WI38 (cell line): Measurements from ENCODE around the gene TRIP11.
A peak's percentile ranks its signal among the peaks of the same experiment; 100 is the strongest.
"Not testable (repeated sequence)": the region's sequence is repeated elsewhere in the genome, so short reads cannot be mapped to it uniquely, and the experiment has no call there.

ENCODE experiments used
- H3K4me3 ChIP-seq: 2 replicates; pipeline ENCODE4 v1.5.1; 2011; ENCODE audit warnings: low read depth, mild to moderate bottlenecking, control low read depth, low read length
- TF ChIP-seq, protein P1 (sequence below): IDR thresholded peaks from 2 replicates; pipeline ENCODE4 v1.5.1; 2012; ENCODE audit warnings: low read depth, mild to moderate bottlenecking, control low read depth, low read length

Gene TRIP11

GRCh38 chr14:92039719-92040430, at the start of gene TRIP11:
TSS of gene TRIP11 (minus strand) at chr14:92040059. CDS start at chr14:92039685, 374 bp downstream.
- TF ChIP-seq, protein P1, sequence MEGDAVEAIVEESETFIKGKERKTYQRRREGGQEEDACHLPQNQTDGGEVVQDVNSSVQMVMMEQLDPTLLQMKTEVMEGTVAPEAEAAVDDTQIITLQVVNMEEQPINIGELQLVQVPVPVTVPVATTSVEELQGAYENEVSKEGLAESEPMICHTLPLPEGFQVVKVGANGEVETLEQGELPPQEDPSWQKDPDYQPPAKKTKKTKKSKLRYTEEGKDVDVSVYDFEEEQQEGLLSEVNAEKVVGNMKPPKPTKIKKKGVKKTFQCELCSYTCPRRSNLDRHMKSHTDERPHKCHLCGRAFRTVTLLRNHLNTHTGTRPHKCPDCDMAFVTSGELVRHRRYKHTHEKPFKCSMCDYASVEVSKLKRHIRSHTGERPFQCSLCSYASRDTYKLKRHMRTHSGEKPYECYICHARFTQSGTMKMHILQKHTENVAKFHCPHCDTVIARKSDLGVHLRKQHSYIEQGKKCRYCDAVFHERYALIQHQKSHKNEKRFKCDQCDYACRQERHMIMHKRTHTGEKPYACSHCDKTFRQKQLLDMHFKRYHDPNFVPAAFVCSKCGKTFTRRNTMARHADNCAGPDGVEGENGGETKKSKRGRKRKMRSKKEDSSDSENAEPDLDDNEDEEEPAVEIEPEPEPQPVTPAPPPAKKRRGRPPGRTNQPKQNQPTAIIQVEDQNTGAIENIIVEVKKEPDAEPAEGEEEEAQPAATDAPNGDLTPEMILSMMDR, result no peak
- H3K4me3 ChIP-seq, result peak within 1 kb of the TSS; percentile 94

DNA sequence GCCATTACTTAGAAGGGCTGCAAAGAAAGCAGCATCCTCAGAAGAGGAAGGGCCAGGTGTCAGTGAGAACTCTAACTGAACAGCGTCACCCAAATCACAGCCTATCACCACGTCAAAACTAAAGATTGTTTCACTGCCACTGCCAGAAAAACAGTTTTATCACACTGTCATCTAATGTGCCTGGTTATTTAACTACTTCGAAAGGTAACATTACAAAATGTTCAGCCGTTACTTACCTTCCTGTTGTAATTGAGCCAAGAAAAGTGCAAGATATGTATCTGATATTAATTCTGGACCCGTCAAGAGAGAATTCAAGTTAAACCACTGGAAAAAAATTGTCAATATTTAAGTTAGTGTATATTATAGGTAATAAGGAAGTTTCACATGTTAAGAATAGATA, 48.6 kb upstream of the TRIP11 start:
- H3K4me3 ChIP-seq, result no peak overlapping the region
- TF ChIP-seq, protein P1, result no peak

DNA sequence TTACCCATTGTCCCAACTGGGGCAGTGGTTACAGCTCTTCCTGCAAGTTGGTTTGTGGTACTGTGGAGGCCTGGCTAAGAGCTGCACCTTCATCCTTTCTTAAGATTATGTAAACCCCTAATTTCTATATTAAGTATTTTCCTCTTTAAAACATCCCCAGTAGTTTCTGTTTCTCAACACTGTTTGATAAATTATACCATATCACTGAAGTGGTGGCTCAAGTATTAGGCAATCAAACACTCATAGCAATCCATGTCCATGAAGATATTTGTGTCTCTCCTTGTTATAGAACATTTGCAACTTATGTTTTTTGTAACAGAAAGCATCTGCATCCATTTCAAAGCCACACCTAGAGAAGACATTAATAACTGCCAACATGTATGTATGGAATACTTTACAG, 34.7 kb upstream of the TRIP11 start:
- H3K4me3 ChIP-seq, result no peak overlapping the region
- TF ChIP-seq, protein P1, result no peak

- H3K4me3 ChIP-seq, result no peak overlapping the region
- TF ChIP-seq, protein P1, result no peak
These were observed 18.4 kb upstream of the TRIP11 start for GRCh38 chr14:92058006-92058917.

GRCh38 chr14:92049781-92050180, 9.9 kb upstream of the TRIP11 start:
- TF ChIP-seq, protein P1, result no peak
- no peak overlapping the region for H3K4me3 ChIP-seq

- H3K4me3 ChIP-seq, result not testable (repeated sequence)
These were observed 9.4 kb upstream of the TRIP11 start for GRCh38 chr14:92049221-92049620.

- H3K4me3 ChIP-seq, result not testable (repeated sequence)
These were observed 6.0 kb upstream of the TRIP11 start for GRCh38 chr14:92045904-92046303.

- H3K4me3 ChIP-seq, result not testable (repeated sequence)
These were observed 1.9 kb upstream of the TRIP11 start for GRCh38 chr14:92041766-92042165.
